MCF 10A (cell line): ENCODE data around the gene ZMYND11. TPM values are rescaled to one million over a fixed set of nuclear protein-coding genes. Genes with fewer than 3 reads are reported as not detected.

Experiments
- BruUV-seq: library from RNA; stranded (reverse); fragments of 400-500 nt; replicated peaks from 2 replicates; lab custom pipeline; 2021; lab: Mats Ljungman, UMichigan
- CTCF ChIA-PET: fragments of 300-600 bp; sonication (Branson Sonifier 250); formaldehyde crosslinking; extraction: SDS; loops from one replicate; lab custom pipeline; 2021; ENCODE audit warnings: antibody characterized with exemption, inconsistent platforms; lab: Yijun Ruan, JAX
- POLR2A ChIA-PET: fragments of 300-600, 350-650 bp; sonication (Branson Sonifier 250); formaldehyde crosslinking; extraction: SDS; loops from one replicate; lab custom pipeline; 2020; ENCODE audit warnings: antibody characterized with exemption, inconsistent platforms; lab: Yijun Ruan, JAX
- DNase-seq: peaks from one replicate; pipeline ENCODE4 v3.0.0-alpha.2; 2018; ENCODE audit not compliant: unreplicated experiment
- H3K27ac Mint-ChIP-seq: one replicate; pipeline ENCODE4 v1.8.0; 2022; ENCODE audit warnings: mild to moderate bottlenecking, low read depth, mixed read lengths; ENCODE audit not compliant: unreplicated experiment
- H3K27me3 Mint-ChIP-seq: one replicate; pipeline ENCODE4 v1.8.0; 2022; ENCODE audit warnings: mixed read lengths; ENCODE audit not compliant: insufficient read depth, unreplicated experiment
- H3K36me3 Mint-ChIP-seq: one replicate; pipeline ENCODE4 v1.8.0; 2022; ENCODE audit warnings: mild to moderate bottlenecking, moderate library complexity, mixed read lengths; ENCODE audit not compliant: insufficient read depth, unreplicated experiment
- H3K4me1 Mint-ChIP-seq: one replicate; pipeline ENCODE4 v1.8.0; 2022; ENCODE audit warnings: mixed read lengths; ENCODE audit not compliant: insufficient read depth, unreplicated experiment
- H3K4me3 Mint-ChIP-seq: one replicate; pipeline ENCODE4 v1.8.0; 2022; ENCODE audit warnings: mild to moderate bottlenecking, moderate library complexity, mixed read lengths; ENCODE audit not compliant: unreplicated experiment
- H3K9me3 Mint-ChIP-seq: one replicate; pipeline ENCODE4 v1.8.0; 2022; ENCODE audit warnings: mixed read lengths; ENCODE audit not compliant: unreplicated experiment
- CTCF ChIP-seq: fragments of 200-600 bp; IDR thresholded peaks from one replicate; pipeline ENCODE4 v1.8.0; 2022; ENCODE audit warnings: antibody characterized with exemption, mild to moderate bottlenecking; ENCODE audit not compliant: unreplicated experiment
- intact Hi-C: fragments of 100-400 bp; cut with micrococcal nuclease; formaldehyde crosslinking; loops from 2 replicates; pipeline ENCODE4 v1.14.1; 2022
- total RNA-seq: library from RNA; stranded (reverse); gene quantifications from 2 replicates; pipeline ENCODE4 v1.2.3, GENCODE V29; 2022

ZMYND11 gene
- total RNA-seq, 1 experiment from 2014 or later: 70.4 TPM

- no peak overlapping the region for H3K4me3 Mint-ChIP-seq
- no peaks in the 10 kb centered on the region for H3K4me1 Mint-ChIP-seq
- no TSS peak for BruUV-seq
- ChIA-PET POLR2A (interaction anchor here (0.6 to 1.4 kb wide), 2 partner anchors 9 to 102 kb away, joined by 3 read pairs; no protein-coding TSS in a partner anchor), CTCF (no interaction called here)
- no peak for TF ChIP-seq CTCF
- H3K36me3 Mint-ChIP-seq: no peaks in the 10 kb centered on the region
- DNase-seq: peak; percentile 38
- H3K9me3 Mint-ChIP-seq: no peaks in the 10 kb centered on the region
- peaks cover 6% of the 10 kb centered on the region for H3K27me3 Mint-ChIP-seq
- H3K27ac Mint-ChIP-seq: no peak overlapping the region
- intact Hi-C loops: no loop called here
Observed at GRCh38 chr10:282294-283139, 147.3 kb downstream of the ZMYND11 start.

GRCh38 chr10:283140-283479 lies 147.9 kb downstream of the ZMYND11 start:
- Mint-ChIP-seq H3K9me3 (no peaks in the 10 kb centered on the region), H3K36me3 (no peaks in the 10 kb centered on the region), H3K4me1 (no peaks in the 10 kb centered on the region), H3K27me3 (peaks cover under 1% of the 10 kb centered on the region), H3K27ac (no peak overlapping the region), H3K4me3 (no peak overlapping the region)
- DNase-seq: no peak
- no peak for TF ChIP-seq CTCF
- no TSS peak for BruUV-seq
- ChIA-PET POLR2A (interaction anchor here (1.4 kb wide), 1 partner anchor 10 kb away, joined by 3 read pairs; no protein-coding TSS in a partner anchor), CTCF (no interaction called here)
- intact Hi-C loops: no loop called here

- POLR2A ChIA-PET: no interaction called here
- Mint-ChIP-seq H3K4me3 (no peak overlapping the region), H3K9me3 (no peaks in the 10 kb centered on the region), H3K36me3 (no peaks in the 10 kb centered on the region), H3K27me3 (no peaks in the 10 kb centered on the region), H3K27ac (no peak overlapping the region), H3K4me1 (no peaks in the 10 kb centered on the region)
- DNase-seq: no peak
- BruUV-seq: no TSS peak
- intact Hi-C loops: no loop called here
- TF ChIP-seq CTCF: no peak
- CTCF ChIA-PET: no interaction called here
Observed at GRCh38 chr10:283916-284356, 148.7 kb downstream of the ZMYND11 start.

- no peaks in the 10 kb centered on the region for H3K9me3 Mint-ChIP-seq
- CTCF ChIA-PET: no interaction called here
- DNase-seq: peak; percentile 2
- POLR2A ChIA-PET: no interaction called here
- no peak overlapping the region for H3K27ac Mint-ChIP-seq
- intact Hi-C loops: no loop called here
- H3K4me3 Mint-ChIP-seq: no peak overlapping the region
- H3K4me1 Mint-ChIP-seq: no peaks in the 10 kb centered on the region
- H3K27me3 Mint-ChIP-seq: no peaks in the 10 kb centered on the region
- H3K36me3 Mint-ChIP-seq: no peaks in the 10 kb centered on the region
- BruUV-seq: no TSS peak
- TF ChIP-seq CTCF: no peak
Observed at GRCh38 chr10:285216-285615, 150.0 kb downstream of the ZMYND11 start.
